ENCODE data around the gene NFASC. TPM values are rescaled to one million over a fixed set of nuclear protein-coding genes. Genes with fewer than 3 reads are reported as not detected.

Gene NFASC
- total RNA-seq, 5 donors from 2014 or later (not counting 1 experiment from before 2014, with no cell fraction given): 0.13 to 0.35 (median 0.19) TPM; not detected in 2

DNA sequence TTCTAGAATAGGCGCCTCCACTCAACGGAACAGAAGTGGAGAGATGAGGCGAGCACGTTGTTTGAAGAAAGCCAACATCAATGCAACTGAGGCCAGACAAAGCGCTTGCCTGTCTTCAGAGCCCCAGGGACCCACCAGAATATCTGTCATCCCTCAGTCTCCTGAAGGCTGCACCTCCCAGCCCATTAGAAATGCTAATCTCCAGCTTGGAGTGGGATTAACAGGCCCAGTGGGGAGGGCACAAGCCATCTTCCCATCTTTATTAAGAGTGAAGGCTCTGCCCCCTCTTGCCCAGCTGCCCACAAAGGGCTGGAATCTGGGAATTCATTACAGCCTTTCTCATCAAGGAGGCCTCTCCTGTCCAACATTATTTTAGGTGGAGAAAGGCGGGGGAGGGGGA, 155.5 kb downstream of the NFASC start:
- no peaks in the 10 kb centered on the region for H3K9me3 ChIP-seq
- 87% methylated on average over 3 of the region's 6 CpGs for WGBS (ENCODE audit: insufficient coverage)
- H3K27ac Mint-ChIP-seq: no peak overlapping the region
- H3K4me1 Mint-ChIP-seq: no peaks in the 10 kb centered on the region
- ATAC-seq (replicated peaks in 1 of 4) (no peak), DNase-seq (no peak)
- peaks cover 0 to 14% of the 10 kb centered on the region in 2 donors for H3K27me3 Mint-ChIP-seq
- no peak overlapping the region for H3K4me3 ChIP-seq (ENCODE audit: control insufficient read depth in 1 of 2, extremely low read depth in 1 of 2, low read length in 1 of 2)
- no peak overlapping the region for H3K4me3 Mint-ChIP-seq
- H3K36me3 Mint-ChIP-seq: no peaks in the 10 kb centered on the region
- no peaks in the 10 kb centered on the region for H3K4me1 ChIP-seq (ENCODE audit: control insufficient read depth in 1 of 2, extremely low read depth in 1 of 2, insufficient read depth in 2 of 2, low read length in 2 of 2)
- no peaks in the 10 kb centered on the region for H3K36me3 ChIP-seq (ENCODE audit: control insufficient read depth in 2 of 2, extremely low read depth in 1 of 2, insufficient read depth in 1 of 2, low read length in 1 of 2)
- H3K27me3 ChIP-seq (replicated peaks in 1 of 2; ENCODE audit: control insufficient read depth in 2 of 2, extremely low read depth in 1 of 2, insufficient read depth in 2 of 2, low read length in 1 of 2): peaks cover 0 to 24% of the 10 kb centered on the region in 2 experiments
- POLR2A ChIA-PET: no interaction called here
- H3K27ac ChIP-seq (ENCODE audit: low read length): no peak overlapping the region
- CTCF ChIA-PET: no interaction called here
- H3K9me3 Mint-ChIP-seq: no peaks in the 10 kb centered on the region

DNA sequence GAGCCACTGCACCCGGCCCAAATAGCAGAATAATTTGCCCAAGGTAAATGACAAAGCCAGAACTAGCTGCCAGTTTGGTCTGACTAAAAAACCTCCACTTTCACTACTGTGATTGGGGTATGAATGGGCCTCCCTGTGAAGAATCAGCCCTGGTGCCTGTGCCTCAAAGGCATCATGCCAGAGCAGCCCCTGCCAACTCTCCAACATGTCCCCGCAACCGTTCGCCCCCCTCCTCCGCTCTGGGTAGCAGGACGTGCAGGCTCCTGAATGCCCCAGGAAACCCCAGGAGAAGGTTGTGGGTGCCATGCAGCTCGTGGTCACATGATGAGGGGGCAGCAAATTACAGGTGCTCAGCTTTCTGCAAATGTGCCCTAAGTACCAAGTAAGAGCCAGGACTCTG, 157.7 kb downstream of the NFASC start:
- no peaks in the 10 kb centered on the region for H3K9me3 ChIP-seq
- H3K27me3 ChIP-seq (replicated peaks in 1 of 2; ENCODE audit: control insufficient read depth in 2 of 2, extremely low read depth in 1 of 2, insufficient read depth in 2 of 2, low read length in 1 of 2): peaks cover 0 to 26% of the 10 kb centered on the region in 2 experiments
- 62% methylated on average over 7 of the region's 7 CpGs for whole genome bisulfite sequencing (ENCODE audit: insufficient coverage)
- H3K4me1 ChIP-seq (ENCODE audit: control insufficient read depth in 1 of 2, extremely low read depth in 1 of 2, insufficient read depth in 2 of 2, low read length in 2 of 2): no peaks in the 10 kb centered on the region
- Mint-ChIP-seq H3K36me3 (no peaks in the 10 kb centered on the region), H3K4me1 (no peaks in the 10 kb centered on the region), H3K27ac (no peak overlapping the region), H3K4me3 (no peak overlapping the region), H3K27me3 (peaks cover 0 to 19% of the 10 kb centered on the region in 2 donors), H3K9me3 (no peaks in the 10 kb centered on the region)
- no peaks in the 10 kb centered on the region for H3K36me3 ChIP-seq (ENCODE audit: control insufficient read depth in 2 of 2, extremely low read depth in 1 of 2, insufficient read depth in 1 of 2, low read length in 1 of 2)
- DNase-seq (no peak), ATAC-seq (replicated peaks in 1 of 4) (no peak)
- CTCF ChIA-PET: interaction anchor here in 1 of 2 donors (0.7 kb wide), 1 partner anchor 9 kb away, joined by 3 read pairs; no protein-coding TSS in a partner anchor
- POLR2A ChIA-PET: no interaction called here
- no peak overlapping the region for H3K27ac ChIP-seq (ENCODE audit: low read length)
- no peak overlapping the region for H3K4me3 ChIP-seq (ENCODE audit: control insufficient read depth in 1 of 2, extremely low read depth in 1 of 2, low read length in 1 of 2)

DNA sequence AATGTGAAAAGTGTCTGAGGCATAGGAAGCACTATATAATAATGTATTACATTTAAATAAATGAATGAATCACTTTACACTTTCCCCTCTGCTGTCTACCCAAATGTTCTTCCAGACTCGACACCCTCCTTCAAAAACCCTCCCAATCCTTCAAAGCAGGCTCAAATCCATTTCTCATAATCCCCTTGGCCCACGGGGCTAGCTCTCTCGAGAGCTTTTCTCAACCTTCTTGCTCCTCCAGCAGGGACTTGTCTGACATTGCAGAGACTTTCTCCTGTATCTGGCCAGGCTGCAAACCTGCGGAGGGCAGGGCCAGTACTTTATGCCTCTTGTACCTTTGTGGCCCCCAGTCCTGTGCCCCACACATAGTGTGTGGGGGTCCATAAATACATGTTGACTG, 158.3 kb downstream of the NFASC start:
- no peaks in the 10 kb centered on the region for H3K36me3 ChIP-seq (ENCODE audit: control insufficient read depth in 2 of 2, extremely low read depth in 1 of 2, insufficient read depth in 1 of 2, low read length in 1 of 2)
- no peak for ATAC-seq (replicated peaks in 1 of 4)
- no peaks in the 10 kb centered on the region for H3K9me3 Mint-ChIP-seq
- H3K4me1 ChIP-seq (ENCODE audit: control insufficient read depth in 1 of 2, extremely low read depth in 1 of 2, insufficient read depth in 2 of 2, low read length in 2 of 2): no peaks in the 10 kb centered on the region
- WGBS (ENCODE audit: insufficient coverage): 69% methylated on average over 4 of the region's 4 CpGs
- no peaks in the 10 kb centered on the region for H3K36me3 Mint-ChIP-seq
- H3K27me3 Mint-ChIP-seq: peaks cover 0 to 19% of the 10 kb centered on the region in 2 donors
- ChIA-PET CTCF (no interaction called here), POLR2A (no interaction called here)
- peaks cover 0 to 26% of the 10 kb centered on the region in 2 experiments for H3K27me3 ChIP-seq (replicated peaks in 1 of 2; ENCODE audit: control insufficient read depth in 2 of 2, extremely low read depth in 1 of 2, insufficient read depth in 2 of 2, low read length in 1 of 2)
- no peaks in the 10 kb centered on the region for H3K9me3 ChIP-seq
- H3K27ac ChIP-seq (ENCODE audit: low read length): no peak overlapping the region
- no peak overlapping the region for H3K27ac Mint-ChIP-seq
- H3K4me3 ChIP-seq (ENCODE audit: control insufficient read depth in 1 of 2, extremely low read depth in 1 of 2, low read length in 1 of 2): no peak overlapping the region
- no peak for DNase-seq
- no peak overlapping the region for H3K4me3 Mint-ChIP-seq
- H3K4me1 Mint-ChIP-seq: no peaks in the 10 kb centered on the region

DNA sequence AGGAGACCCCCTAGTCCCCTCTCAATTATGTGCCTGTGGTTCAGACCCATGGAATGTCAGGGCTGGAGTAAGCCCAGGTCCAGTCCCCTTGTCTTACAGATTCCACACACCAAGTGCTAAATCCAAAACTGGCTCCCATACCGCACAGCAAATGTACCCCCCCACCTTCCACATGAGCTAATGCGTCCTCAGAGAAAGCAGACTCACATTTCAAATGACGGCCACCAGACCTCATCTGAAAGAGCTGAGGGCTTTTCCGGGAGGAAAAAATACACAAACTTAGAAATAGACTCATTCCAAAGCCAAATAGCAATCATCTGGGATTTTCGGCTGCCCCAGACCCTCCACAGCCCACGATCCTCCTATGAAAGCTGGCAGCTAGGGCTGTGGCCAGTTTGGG, 159.6 kb downstream of the NFASC start:
- Mint-ChIP-seq H3K9me3 (no peaks in the 10 kb centered on the region), H3K36me3 (no peaks in the 10 kb centered on the region), H3K27me3 (peaks cover 0 to 14% of the 10 kb centered on the region in 2 donors), H3K4me3 (no peak overlapping the region), H3K27ac (no peak overlapping the region), H3K4me1 (no peaks in the 10 kb centered on the region)
- POLR2A ChIA-PET: no interaction called here
- Histone ChIP-seq H3K4me3 (ENCODE audit: control insufficient read depth in 1 of 2, extremely low read depth in 1 of 2, low read length in 1 of 2) (no peak overlapping the region), H3K27me3 (replicated peaks in 1 of 2; ENCODE audit: control insufficient read depth in 2 of 2, extremely low read depth in 1 of 2, insufficient read depth in 2 of 2, low read length in 1 of 2) (peaks cover 0 to 26% of the 10 kb centered on the region in 2 experiments), H3K4me1 (ENCODE audit: control insufficient read depth in 1 of 2, extremely low read depth in 1 of 2, insufficient read depth in 2 of 2, low read length in 2 of 2) (no peaks in the 10 kb centered on the region), H3K9me3 (no peaks in the 10 kb centered on the region), H3K27ac (ENCODE audit: low read length) (no peak overlapping the region), H3K36me3 (ENCODE audit: control insufficient read depth in 2 of 2, extremely low read depth in 1 of 2, insufficient read depth in 1 of 2, low read length in 1 of 2) (no peaks in the 10 kb centered on the region)
- CTCF ChIA-PET: no interaction called here
- DNase-seq (no peak), ATAC-seq (replicated peaks in 1 of 4) (no peak)
- WGBS (ENCODE audit: insufficient coverage): 98% methylated on average over 4 of the region's 6 CpGs

DNA sequence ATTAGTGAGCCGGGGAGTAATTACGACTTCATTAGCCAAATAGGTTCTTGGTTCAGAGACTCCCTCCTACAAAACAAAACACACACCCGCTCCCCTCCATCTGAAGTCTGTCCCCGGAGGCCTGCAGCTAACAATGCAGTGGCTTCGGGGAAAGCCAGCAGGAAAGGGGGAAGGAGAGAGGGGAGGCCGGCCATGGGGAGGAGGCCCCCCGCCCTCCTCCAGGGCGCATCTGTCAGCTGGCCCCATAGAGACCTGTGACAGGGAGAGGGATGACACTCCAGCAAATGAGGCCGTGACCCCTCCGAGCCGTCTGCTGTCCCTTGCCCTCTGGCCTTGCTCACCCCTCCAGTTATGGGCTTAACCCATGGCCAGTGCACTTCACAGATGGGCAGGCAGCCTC, 160.2 kb downstream of the NFASC start:
- peaks cover 0 to 14% of the 10 kb centered on the region in 2 donors for H3K27me3 Mint-ChIP-seq
- H3K4me3 Mint-ChIP-seq: no peak overlapping the region
- no peaks in the 10 kb centered on the region for H3K36me3 Mint-ChIP-seq
- DNase-seq (no peak), ATAC-seq (replicated peaks in 1 of 4) (no peak)
- Histone ChIP-seq H3K4me3 (ENCODE audit: control insufficient read depth in 1 of 2, extremely low read depth in 1 of 2, low read length in 1 of 2) (no peak overlapping the region), H3K27me3 (replicated peaks in 1 of 2; ENCODE audit: control insufficient read depth in 2 of 2, extremely low read depth in 1 of 2, insufficient read depth in 2 of 2, low read length in 1 of 2) (peaks cover 0 to 26% of the 10 kb centered on the region in 2 experiments), H3K4me1 (ENCODE audit: control insufficient read depth in 1 of 2, extremely low read depth in 1 of 2, insufficient read depth in 2 of 2, low read length in 2 of 2) (no peaks in the 10 kb centered on the region), H3K36me3 (ENCODE audit: control insufficient read depth in 2 of 2, extremely low read depth in 1 of 2, insufficient read depth in 1 of 2, low read length in 1 of 2) (no peaks in the 10 kb centered on the region), H3K27ac (ENCODE audit: low read length) (no peak overlapping the region), H3K9me3 (no peaks in the 10 kb centered on the region)
- ChIA-PET POLR2A (no interaction called here), CTCF (no interaction called here)
- no peak overlapping the region for H3K27ac Mint-ChIP-seq
- H3K9me3 Mint-ChIP-seq: peaks cover 0 to 3% (median 0%) of the 10 kb centered on the region in 3 donors
- no peaks in the 10 kb centered on the region for H3K4me1 Mint-ChIP-seq
- 85% methylated on average over 6 of the region's 11 CpGs for WGBS (ENCODE audit: insufficient coverage)

DNA sequence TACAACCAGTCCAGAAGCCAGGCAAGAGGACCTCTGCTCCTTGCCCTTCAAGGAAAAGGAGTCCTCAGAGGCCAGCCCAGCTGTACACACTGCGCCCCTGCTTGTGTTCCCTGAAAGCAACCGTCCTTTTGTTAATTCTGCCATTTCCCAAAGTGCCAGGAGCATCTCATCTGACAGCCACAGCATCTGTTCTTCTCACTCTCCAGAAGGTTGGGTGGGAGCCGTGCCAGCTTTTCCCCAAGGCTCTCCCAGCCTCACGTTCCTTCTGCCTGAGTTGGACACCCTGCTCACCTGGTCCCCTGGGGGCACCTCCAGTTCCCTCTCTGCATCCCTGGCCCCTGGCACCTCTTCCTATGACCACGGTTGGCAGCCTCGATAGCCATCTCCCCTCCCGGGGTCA, 161.8 kb downstream of the NFASC start:
- H3K9me3 ChIP-seq: no peaks in the 10 kb centered on the region
- H3K36me3 ChIP-seq (ENCODE audit: control insufficient read depth in 2 of 2, extremely low read depth in 1 of 2, insufficient read depth in 1 of 2, low read length in 1 of 2): no peaks in the 10 kb centered on the region
- Mint-ChIP-seq H3K4me1 (no peaks in the 10 kb centered on the region), H3K36me3 (no peaks in the 10 kb centered on the region), H3K4me3 (no peak overlapping the region), H3K9me3 (peaks cover 0 to 3% (median 0%) of the 10 kb centered on the region in 3 donors), H3K27me3 (peaks cover 6 to 14% of the 10 kb centered on the region in 2 donors), H3K27ac (no peak overlapping the region)
- ChIA-PET POLR2A (no interaction called here), CTCF (no interaction called here)
- WGBS (ENCODE audit: insufficient coverage): 72% methylated on average over 4 of the region's 7 CpGs
- H3K4me1 ChIP-seq (ENCODE audit: control insufficient read depth in 1 of 2, extremely low read depth in 1 of 2, insufficient read depth in 2 of 2, low read length in 2 of 2): no peaks in the 10 kb centered on the region
- peaks cover 0 to 22% of the 10 kb centered on the region in 2 experiments for H3K27me3 ChIP-seq (replicated peaks in 1 of 2; ENCODE audit: control insufficient read depth in 2 of 2, extremely low read depth in 1 of 2, insufficient read depth in 2 of 2, low read length in 1 of 2)
- no peak overlapping the region for H3K4me3 ChIP-seq (ENCODE audit: control insufficient read depth in 1 of 2, extremely low read depth in 1 of 2, low read length in 1 of 2)
- no peak for ATAC-seq (replicated peaks in 1 of 4)
- no peak for DNase-seq
- H3K27ac ChIP-seq (ENCODE audit: low read length): no peak overlapping the region

DNA sequence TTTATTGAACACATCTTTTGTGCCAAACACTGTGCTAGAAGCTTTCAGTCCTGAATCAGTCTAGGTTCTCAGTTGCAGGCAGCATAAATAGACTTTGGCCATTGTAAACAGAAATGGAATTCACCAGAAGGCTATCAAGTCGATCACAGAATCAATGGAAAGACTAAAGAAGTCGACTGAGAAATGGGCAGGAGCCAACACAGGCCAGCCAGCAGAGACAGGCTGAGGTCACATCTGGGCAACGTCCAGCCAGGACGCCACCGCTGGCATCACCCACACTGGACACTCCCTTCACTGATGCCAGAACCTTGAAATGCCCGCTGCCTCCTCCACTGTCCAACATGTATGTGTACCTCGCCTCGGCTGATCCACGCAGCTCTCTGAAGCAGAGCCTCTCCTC, 166.9 kb downstream of the NFASC start:
- ChIA-PET POLR2A (no interaction called here), CTCF (interaction anchor here in 1 of 2 donors (0.5 to 0.6 kb wide), 2 partner anchors 9 to 23 kb away, joined by 3 to 4 read pairs; no protein-coding TSS in a partner anchor)
- no peak overlapping the region for H3K4me3 Mint-ChIP-seq
- no peak overlapping the region for H3K4me3 ChIP-seq (ENCODE audit: control insufficient read depth in 1 of 2, extremely low read depth in 1 of 2, low read length in 1 of 2)
- DNase-seq: no peak
- H3K27ac Mint-ChIP-seq: no peak overlapping the region
- no peaks in the 10 kb centered on the region for H3K9me3 ChIP-seq
- H3K4me1 ChIP-seq (ENCODE audit: control insufficient read depth in 1 of 2, extremely low read depth in 1 of 2, insufficient read depth in 2 of 2, low read length in 2 of 2): no peaks in the 10 kb centered on the region
- no peaks in the 10 kb centered on the region for H3K36me3 Mint-ChIP-seq
- 57% methylated on average over 2 of the region's 9 CpGs for WGBS (ENCODE audit: insufficient coverage)
- H3K9me3 Mint-ChIP-seq: peaks cover 0 to 3% (median 0%) of the 10 kb centered on the region in 3 donors
- H3K27me3 ChIP-seq (replicated peaks in 1 of 2; ENCODE audit: control insufficient read depth in 2 of 2, extremely low read depth in 1 of 2, insufficient read depth in 2 of 2, low read length in 1 of 2): peaks cover 2 to 21% of the 10 kb centered on the region in 2 experiments
- H3K36me3 ChIP-seq (ENCODE audit: control insufficient read depth in 2 of 2, extremely low read depth in 1 of 2, insufficient read depth in 1 of 2, low read length in 1 of 2): no peaks in the 10 kb centered on the region
- no peak overlapping the region for H3K27ac ChIP-seq (ENCODE audit: low read length)
- H3K4me1 Mint-ChIP-seq: no peaks in the 10 kb centered on the region
- peaks cover 20 to 30% of the 10 kb centered on the region in 2 donors for H3K27me3 Mint-ChIP-seq
- ATAC-seq (replicated peaks in 1 of 4): no peak
